ENCODE results near the gene SPEM2. TPM values are rescaled to one million over a fixed set of nuclear protein-coding genes. Genes with fewer than 3 reads are reported as not detected.

Gene SPEM2
- total RNA-seq, 1 experiment from 2014 or later, result 0.24 TPM

- H3K9me3 ChIP-seq (ENCODE audit: low read depth, low read length, poor library complexity, severe bottlenecking), result no peaks in the 10 kb centered on the region
- POLR2A ChIA-PET (ENCODE audit: low non-redundant PET), result no interaction called here
- H3K4me3 ChIP-seq (ENCODE audit: low read depth, low read length, poor library complexity, severe bottlenecking), result no peak overlapping the region
- no peaks in the 10 kb centered on the region for H3K27me3 ChIP-seq (replicated peaks; ENCODE audit: insufficient read depth, low read depth, low read length, poor library complexity)
- no peak for DNase-seq (ENCODE audit: low spot score)
- CTCF ChIA-PET, result interaction anchor here (0.6 kb wide), 1 partner anchor 253 kb away, joined by 3 read pairs; no protein-coding TSS in a partner anchor
- TF ChIP-seq EZH2 (IDR thresholded peaks at IDR 0.05; ENCODE audit: borderline replicate concordance, low read depth, low read length, poor library complexity, severe bottlenecking) (no peak), CTCF (conservative IDR thresholded peaks at IDR 0.05; ENCODE audit: low read depth, low read length) (no peak)
- intact Hi-C loops (cut with micrococcal nuclease; ENCODE audit: unreplicated experiment), result no loop called here
- H3K36me3 ChIP-seq (ENCODE audit: insufficient read depth, low read length, poor library complexity, severe bottlenecking), result peaks cover 8% of the 10 kb centered on the region
- BruUV-seq (replicated peaks), result no TSS peak
- no peaks in the 10 kb centered on the region for H3K4me1 ChIP-seq (ENCODE audit: insufficient read depth, low read length, poor library complexity, severe bottlenecking)
- H3K27ac ChIP-seq (ENCODE audit: low read depth, low read length, poor library complexity, severe bottlenecking), result no peak overlapping the region
Measured at GRCh38 chr17:7416323-7416722, 9.1 kb upstream of the SPEM2 start.

- ChIA-PET CTCF (interaction anchor here (0.6 kb wide), 1 partner anchor 252 kb away, joined by 3 read pairs; no protein-coding TSS in a partner anchor), POLR2A (ENCODE audit: low non-redundant PET) (no interaction called here)
- no peak for TF ChIP-seq EZH2 (IDR thresholded peaks at IDR 0.05; ENCODE audit: borderline replicate concordance, low read depth, low read length, poor library complexity, severe bottlenecking)
- TF ChIP-seq CTCF (conservative IDR thresholded peaks at IDR 0.05; ENCODE audit: low read depth, low read length), result no peak
- no peak overlapping the region for H3K27ac ChIP-seq (ENCODE audit: low read depth, low read length, poor library complexity, severe bottlenecking)
- no peaks in the 10 kb centered on the region for H3K9me3 ChIP-seq (ENCODE audit: low read depth, low read length, poor library complexity, severe bottlenecking)
- intact Hi-C loops (cut with micrococcal nuclease; ENCODE audit: unreplicated experiment), result no loop called here
- H3K27me3 ChIP-seq (replicated peaks; ENCODE audit: insufficient read depth, low read depth, low read length, poor library complexity), result no peaks in the 10 kb centered on the region
- no peak for DNase-seq (ENCODE audit: low spot score)
- BruUV-seq (replicated peaks), result no TSS peak
- no peaks in the 10 kb centered on the region for H3K4me1 ChIP-seq (ENCODE audit: insufficient read depth, low read length, poor library complexity, severe bottlenecking)
- H3K36me3 ChIP-seq (ENCODE audit: insufficient read depth, low read length, poor library complexity, severe bottlenecking), result peaks cover 7% of the 10 kb centered on the region
- H3K4me3 ChIP-seq (ENCODE audit: low read depth, low read length, poor library complexity, severe bottlenecking), result no peak overlapping the region
Measured at GRCh38 chr17:7417056-7417655, 8.3 kb upstream of the SPEM2 start.

DNA sequence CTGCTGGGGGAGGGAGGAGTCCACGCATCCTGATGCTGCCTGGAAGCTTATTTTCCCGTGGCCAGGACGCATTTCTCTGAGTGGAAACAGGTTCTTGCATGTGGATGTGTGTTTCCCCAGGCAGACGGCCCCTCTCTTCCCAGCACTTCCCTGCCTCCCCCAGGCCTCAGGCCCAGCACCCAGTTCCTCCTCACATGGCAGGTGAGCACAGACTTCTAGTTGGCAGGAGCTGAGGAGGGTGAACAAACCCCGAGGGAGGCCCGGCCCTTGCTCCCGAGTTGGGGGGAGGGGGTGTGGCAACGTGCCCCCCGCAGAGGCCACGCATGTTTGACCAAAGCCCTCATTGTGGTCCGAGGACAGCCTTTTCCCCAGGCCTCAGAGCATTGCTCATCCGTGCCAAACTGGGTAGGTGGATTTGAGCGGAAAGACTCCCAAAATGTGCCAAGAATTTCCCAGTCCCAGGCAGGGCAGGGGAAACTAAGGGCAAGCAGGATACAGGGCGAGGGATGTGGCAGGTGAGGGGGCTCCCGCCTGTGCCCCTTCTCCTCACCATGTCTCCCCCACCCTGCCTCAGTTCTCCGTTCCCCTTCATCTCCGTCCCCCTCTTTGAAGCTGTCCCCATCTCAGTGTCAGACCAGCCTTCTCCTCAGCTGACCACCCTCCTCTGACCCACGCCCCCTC, 6.8 kb upstream of the SPEM2 start:
- Histone ChIP-seq H3K36me3 (ENCODE audit: insufficient read depth, low read length, poor library complexity, severe bottlenecking) (peaks cover 3% of the 10 kb centered on the region), H3K4me1 (ENCODE audit: insufficient read depth, low read length, poor library complexity, severe bottlenecking) (no peaks in the 10 kb centered on the region), H3K27me3 (replicated peaks; ENCODE audit: insufficient read depth, low read depth, low read length, poor library complexity) (no peaks in the 10 kb centered on the region), H3K9me3 (ENCODE audit: low read depth, low read length, poor library complexity, severe bottlenecking) (no peaks in the 10 kb centered on the region), H3K27ac (ENCODE audit: low read depth, low read length, poor library complexity, severe bottlenecking) (no peak overlapping the region), H3K4me3 (ENCODE audit: low read depth, low read length, poor library complexity, severe bottlenecking) (no peak overlapping the region)
- no TSS peak for BruUV-seq (replicated peaks)
- TF ChIP-seq EZH2 (IDR thresholded peaks at IDR 0.05; ENCODE audit: borderline replicate concordance, low read depth, low read length, poor library complexity, severe bottlenecking) (no peak), CTCF (conservative IDR thresholded peaks at IDR 0.05; ENCODE audit: low read depth, low read length) (no peak)
- ChIA-PET POLR2A (ENCODE audit: low non-redundant PET) (no interaction called here), CTCF (no interaction called here)
- DNase-seq (ENCODE audit: low spot score), result no peak
- intact Hi-C loops (cut with micrococcal nuclease; ENCODE audit: unreplicated experiment), result no loop called here
